GM23338 (cell line): ENCODE results near the gene PARVG. TPM values are rescaled to one million over a fixed set of nuclear protein-coding genes. Genes with fewer than 3 reads are reported as not detected.

Experiments used
- ATAC-seq: fragments of 200-7000 bp; cut with Tn5 transposase; 3 replicates; pipeline ENCODE4 v1.9.1; 2020
- DNase-seq: peaks from one replicate; pipeline ENCODE4 v3.0.0-alpha.2; 2015; ENCODE audit warnings: low spot score
- H2AFZ ChIP-seq: fragments of 200-600 bp; sonication (generic); 2 replicates; pipeline ENCODE4 v1.8.0; 2016; ENCODE audit warnings: antibody characterized with exemption, mild to moderate bottlenecking, moderate library complexity
- H3F3A ChIP-seq: fragments of 200-600 bp; sonication (generic); replicated peaks from 2 replicates; pipeline ENCODE4 v1.8.0; 2017; ENCODE audit warnings: antibody characterized with exemption, mixed run types, low read depth
- H3K27ac ChIP-seq: fragments of 200-600 bp; sonication (generic); 2 replicates; pipeline ENCODE4 v1.6.1; 2016; ENCODE audit warnings: low read depth
- H3K27me3 ChIP-seq: fragments of 200-600 bp; sonication (generic); 2 replicates; pipeline ENCODE4 v1.8.0; 2016; ENCODE audit warnings: mild to moderate bottlenecking, mixed run types, moderate library complexity; ENCODE audit not compliant: insufficient read depth
- H3K36me3 ChIP-seq: fragments of 200-600 bp; sonication (generic); 2 replicates; pipeline ENCODE4 v1.8.0; 2016; ENCODE audit warnings: mild to moderate bottlenecking; ENCODE audit not compliant: insufficient read depth
- H3K4me1 ChIP-seq: fragments of 200-600 bp; sonication (generic); 2 replicates; pipeline ENCODE4 v1.8.0; 2016; ENCODE audit warnings: mild to moderate bottlenecking, moderate library complexity; ENCODE audit not compliant: insufficient read depth
- H3K4me2 ChIP-seq: fragments of 200-600 bp; sonication (generic); 2 replicates; pipeline ENCODE4 v1.7.1; 2017; ENCODE audit warnings: mixed run types
- H3K4me3 ChIP-seq: fragments of 200-600 bp; sonication (generic); 2 replicates; pipeline ENCODE4 v1.6.1; 2016; ENCODE audit warnings: mixed run types
- H3K79me2 ChIP-seq: fragments of 200-600 bp; sonication (generic); replicated peaks from 2 replicates; pipeline ENCODE4 v1.8.0; 2017; ENCODE audit warnings: mild to moderate bottlenecking; ENCODE audit not compliant: insufficient read depth
- H3K9me2 ChIP-seq: fragments of 200-600 bp; sonication (generic); 2 replicates; pipeline ENCODE4 v1.8.0; 2017; ENCODE audit not compliant: insufficient read depth
- H4K20me1 ChIP-seq: fragments of 200-600 bp; sonication (generic); replicated peaks from 2 replicates; pipeline ENCODE4 v1.8.0; 2017; ENCODE audit warnings: mild to moderate bottlenecking; ENCODE audit not compliant: insufficient read depth
- H3K27ac Mint-ChIP-seq: 2 replicates; pipeline ENCODE4 v1.8.0; 2020; ENCODE audit warnings: inconsistent platforms, mild to moderate bottlenecking, moderate library complexity, mixed read lengths
- H3K27me3 Mint-ChIP-seq: 3 replicates; pipeline ENCODE4 v1.8.0; 2022; ENCODE audit warnings: low read depth, mild to moderate bottlenecking, moderate library complexity, mixed read lengths, inconsistent platforms; ENCODE audit not compliant: insufficient read depth, poor library complexity
- H3K36me3 Mint-ChIP-seq: 3 replicates; pipeline ENCODE4 v1.8.0; 2021; ENCODE audit warnings: low read depth, mild to moderate bottlenecking, inconsistent platforms, moderate library complexity, mixed read lengths
- H3K4me1 Mint-ChIP-seq: 3 replicates; pipeline ENCODE4 v1.8.0; 2020; ENCODE audit warnings: mild to moderate bottlenecking, inconsistent platforms, mixed read lengths
- H3K4me3 Mint-ChIP-seq: 3 replicates; pipeline ENCODE4 v1.8.0; 2021; ENCODE audit warnings: moderate library complexity, mild to moderate bottlenecking, inconsistent platforms, mixed read lengths
- H3K9me3 Mint-ChIP-seq: 3 replicates; pipeline ENCODE4 v1.8.0; 2020; ENCODE audit warnings: moderate library complexity, mild to moderate bottlenecking, inconsistent platforms, mixed read lengths
- CREB1 ChIP-seq: fragments of 250-450 bp; sonication (Bioruptor Pico); IDR thresholded peaks from 2 replicates; pipeline ENCODE4 v1.5.0; 2020; ENCODE audit warnings: low read depth, mild to moderate bottlenecking, moderate library complexity
- EZH2 ChIP-seq: fragments of 200-600 bp; sonication (generic); IDR thresholded peaks from one replicate; pipeline ENCODE4 v1.8.0; 2017; ENCODE audit warnings: antibody characterized with exemption, mild to moderate bottlenecking, low read depth; ENCODE audit not compliant: unreplicated experiment
- EZH2phosphoT487 ChIP-seq: fragments of 200-600 bp; sonication (generic); IDR thresholded peaks from one replicate; pipeline ENCODE4 v1.8.1; 2018; ENCODE audit warnings: antibody characterized with exemption; ENCODE audit not compliant: unreplicated experiment
- NANOG ChIP-seq: IDR thresholded peaks from 2 replicates; pipeline ENCODE4 v1.6.1; 2016; ENCODE audit warnings: antibody characterized with exemption, borderline replicate concordance
- POLR2AphosphoS5 ChIP-seq: IDR thresholded peaks from 2 replicates; pipeline ENCODE4 v1.6.1; 2016; ENCODE audit warnings: antibody characterized with exemption, low read depth
- STAT1 ChIP-seq: IDR thresholded peaks from one replicate; pipeline ENCODE4 v1.6.1; 2016; ENCODE audit warnings: antibody characterized with exemption; ENCODE audit not compliant: unreplicated experiment
- ZNF331 ChIP-seq: fragments of 250-450 bp; sonication (Bioruptor Pico); IDR thresholded peaks from 2 replicates; pipeline ENCODE4 v1.5.0; 2020; ENCODE audit warnings: low read depth, mild to moderate bottlenecking, moderate library complexity
- polyA plus RNA-seq: library from polyadenylated mRNA; unstranded; fragments of >200 nt; fragmentation: Nextera tagmentation; extraction: Ambion mirVana; gene quantifications from 2 replicates; pipeline ENCODE4 v1.2.1, GENCODE V29; 2016
- total RNA-seq: library from RNA; depleted of rRNA; stranded (reverse); fragments of >200 nt; shearing (Covaris generic); gene quantifications from 2 replicates; pipeline ENCODE4 v1.2.3, GENCODE V29; 2014
- TF ChIP-seq, protein P1 (sequence below): fragments of 250-450 bp; sonication (Bioruptor Pico); IDR thresholded peaks from 2 replicates; pipeline ENCODE4 v1.5.0; 2020; ENCODE audit warnings: mild to moderate bottlenecking, moderate library complexity

The PARVG gene
- total and polyA plus RNA-seq, 2 experiments from 2014 or later: 0.14 to 0.31 TPM

DNA sequence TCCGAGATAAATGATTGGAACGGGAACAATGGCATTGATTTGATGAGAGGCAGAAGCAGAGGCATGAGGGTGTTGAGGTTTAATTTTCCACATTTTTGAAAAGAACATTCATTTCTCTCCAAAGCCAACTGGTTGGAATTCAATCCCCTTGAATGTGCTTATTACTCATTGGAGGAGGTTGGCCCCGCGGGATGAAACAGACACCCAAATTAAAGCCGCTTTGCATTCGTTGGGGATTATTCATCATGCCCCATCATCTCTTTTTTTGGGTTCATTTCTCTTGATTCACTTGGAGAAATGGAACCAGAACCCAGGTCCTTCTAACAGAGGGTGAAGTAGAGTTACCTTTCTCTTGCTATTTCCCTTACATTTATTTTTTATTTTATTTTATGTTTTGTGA, 47.6 kb upstream of the PARVG start:
- no peak overlapping the region for H2AFZ ChIP-seq
- TF ChIP-seq EZH2phosphoT487 (no peak), POLR2AphosphoS5 (no peak), ZNF331 (CRISPR knock-in tag) (no peak), CREB1 (CRISPR knock-in tag) (no peak)
- H3F3A ChIP-seq: no peaks in the 10 kb centered on the region
- peaks cover 30% of the 10 kb centered on the region for H3K36me3 Mint-ChIP-seq
- no peak overlapping the region for H3K4me3 ChIP-seq
- peaks cover 15% of the 10 kb centered on the region for H3K27me3 Mint-ChIP-seq
- H3K27ac ChIP-seq: no peak overlapping the region
- H3K79me2 ChIP-seq: no peaks in the 10 kb centered on the region
- H3K4me1 ChIP-seq: peaks cover 8% of the 10 kb centered on the region
- H3K4me3 Mint-ChIP-seq: no peak overlapping the region
- ATAC-seq (no peak), DNase-seq (no peak)
- no peaks in the 10 kb centered on the region for H3K27me3 ChIP-seq
- H3K27ac Mint-ChIP-seq: no peak overlapping the region
- H4K20me1 ChIP-seq: no peaks in the 10 kb centered on the region
- H3K4me2 ChIP-seq: no peak overlapping the region
- H3K9me2 ChIP-seq: no peaks in the 10 kb centered on the region
- H3K9me3 Mint-ChIP-seq: peaks cover 31% of the 10 kb centered on the region
- H3K36me3 ChIP-seq: peaks cover 8% of the 10 kb centered on the region; the same call in 1 of the 2 replicates
- peaks cover 20% of the 10 kb centered on the region for H3K4me1 Mint-ChIP-seq

DNA sequence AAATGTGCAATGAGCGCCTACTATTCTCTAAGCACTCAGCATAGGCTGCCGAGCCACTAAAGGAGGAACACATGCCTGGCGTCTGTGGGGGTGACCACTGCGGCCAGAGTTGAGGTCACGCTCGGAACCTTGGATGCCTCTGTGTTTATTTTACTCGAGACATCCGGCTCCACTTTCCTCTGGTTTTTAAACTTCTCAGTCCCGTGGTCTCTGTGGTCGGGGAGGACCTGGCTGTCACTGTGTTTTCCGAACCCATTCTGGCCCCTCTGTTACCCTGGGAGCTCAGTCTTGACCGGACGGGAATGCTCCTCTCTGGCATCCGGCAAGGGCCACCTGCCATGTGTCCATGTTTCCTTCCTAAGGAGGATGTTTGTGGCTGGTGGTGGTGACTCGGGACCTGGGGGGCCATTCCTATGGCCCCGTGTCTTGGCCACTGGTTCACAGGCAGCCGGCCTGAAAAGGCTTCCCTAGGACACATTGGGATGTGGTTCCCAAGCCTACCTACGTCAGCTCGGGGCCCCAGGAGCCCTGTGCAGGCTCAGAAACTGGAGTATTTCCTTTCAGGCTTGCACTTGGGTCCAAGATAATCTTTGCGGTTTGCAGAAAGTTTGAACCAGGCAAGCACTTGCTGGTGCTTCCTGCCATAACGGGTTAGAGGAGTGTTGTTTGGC, 46.7 kb upstream of the PARVG start:
- ATAC-seq: no peak
- Histone ChIP-seq H3K79me2 (no peaks in the 10 kb centered on the region), H3K4me1 (peaks cover 8% of the 10 kb centered on the region), H4K20me1 (no peaks in the 10 kb centered on the region), H2AFZ (no peak overlapping the region), H3K4me2 (no peak overlapping the region), H3K27me3 (no peaks in the 10 kb centered on the region), H3K36me3 (peaks cover 8% of the 10 kb centered on the region; the same call in 1 of the 2 replicates), H3K4me3 (no peak overlapping the region), H3K9me2 (no peaks in the 10 kb centered on the region), H3F3A (no peaks in the 10 kb centered on the region), H3K27ac (no peak overlapping the region)
- no peak overlapping the region for H3K27ac Mint-ChIP-seq
- no peak for DNase-seq
- TF ChIP-seq NANOG (no peak), EZH2 (no peak), STAT1 (no peak), ZNF331 (CRISPR knock-in tag) (no peak), CREB1 (CRISPR knock-in tag) (no peak), POLR2AphosphoS5 (no peak), EZH2phosphoT487 (no peak)
- TF ChIP-seq, protein P1, sequence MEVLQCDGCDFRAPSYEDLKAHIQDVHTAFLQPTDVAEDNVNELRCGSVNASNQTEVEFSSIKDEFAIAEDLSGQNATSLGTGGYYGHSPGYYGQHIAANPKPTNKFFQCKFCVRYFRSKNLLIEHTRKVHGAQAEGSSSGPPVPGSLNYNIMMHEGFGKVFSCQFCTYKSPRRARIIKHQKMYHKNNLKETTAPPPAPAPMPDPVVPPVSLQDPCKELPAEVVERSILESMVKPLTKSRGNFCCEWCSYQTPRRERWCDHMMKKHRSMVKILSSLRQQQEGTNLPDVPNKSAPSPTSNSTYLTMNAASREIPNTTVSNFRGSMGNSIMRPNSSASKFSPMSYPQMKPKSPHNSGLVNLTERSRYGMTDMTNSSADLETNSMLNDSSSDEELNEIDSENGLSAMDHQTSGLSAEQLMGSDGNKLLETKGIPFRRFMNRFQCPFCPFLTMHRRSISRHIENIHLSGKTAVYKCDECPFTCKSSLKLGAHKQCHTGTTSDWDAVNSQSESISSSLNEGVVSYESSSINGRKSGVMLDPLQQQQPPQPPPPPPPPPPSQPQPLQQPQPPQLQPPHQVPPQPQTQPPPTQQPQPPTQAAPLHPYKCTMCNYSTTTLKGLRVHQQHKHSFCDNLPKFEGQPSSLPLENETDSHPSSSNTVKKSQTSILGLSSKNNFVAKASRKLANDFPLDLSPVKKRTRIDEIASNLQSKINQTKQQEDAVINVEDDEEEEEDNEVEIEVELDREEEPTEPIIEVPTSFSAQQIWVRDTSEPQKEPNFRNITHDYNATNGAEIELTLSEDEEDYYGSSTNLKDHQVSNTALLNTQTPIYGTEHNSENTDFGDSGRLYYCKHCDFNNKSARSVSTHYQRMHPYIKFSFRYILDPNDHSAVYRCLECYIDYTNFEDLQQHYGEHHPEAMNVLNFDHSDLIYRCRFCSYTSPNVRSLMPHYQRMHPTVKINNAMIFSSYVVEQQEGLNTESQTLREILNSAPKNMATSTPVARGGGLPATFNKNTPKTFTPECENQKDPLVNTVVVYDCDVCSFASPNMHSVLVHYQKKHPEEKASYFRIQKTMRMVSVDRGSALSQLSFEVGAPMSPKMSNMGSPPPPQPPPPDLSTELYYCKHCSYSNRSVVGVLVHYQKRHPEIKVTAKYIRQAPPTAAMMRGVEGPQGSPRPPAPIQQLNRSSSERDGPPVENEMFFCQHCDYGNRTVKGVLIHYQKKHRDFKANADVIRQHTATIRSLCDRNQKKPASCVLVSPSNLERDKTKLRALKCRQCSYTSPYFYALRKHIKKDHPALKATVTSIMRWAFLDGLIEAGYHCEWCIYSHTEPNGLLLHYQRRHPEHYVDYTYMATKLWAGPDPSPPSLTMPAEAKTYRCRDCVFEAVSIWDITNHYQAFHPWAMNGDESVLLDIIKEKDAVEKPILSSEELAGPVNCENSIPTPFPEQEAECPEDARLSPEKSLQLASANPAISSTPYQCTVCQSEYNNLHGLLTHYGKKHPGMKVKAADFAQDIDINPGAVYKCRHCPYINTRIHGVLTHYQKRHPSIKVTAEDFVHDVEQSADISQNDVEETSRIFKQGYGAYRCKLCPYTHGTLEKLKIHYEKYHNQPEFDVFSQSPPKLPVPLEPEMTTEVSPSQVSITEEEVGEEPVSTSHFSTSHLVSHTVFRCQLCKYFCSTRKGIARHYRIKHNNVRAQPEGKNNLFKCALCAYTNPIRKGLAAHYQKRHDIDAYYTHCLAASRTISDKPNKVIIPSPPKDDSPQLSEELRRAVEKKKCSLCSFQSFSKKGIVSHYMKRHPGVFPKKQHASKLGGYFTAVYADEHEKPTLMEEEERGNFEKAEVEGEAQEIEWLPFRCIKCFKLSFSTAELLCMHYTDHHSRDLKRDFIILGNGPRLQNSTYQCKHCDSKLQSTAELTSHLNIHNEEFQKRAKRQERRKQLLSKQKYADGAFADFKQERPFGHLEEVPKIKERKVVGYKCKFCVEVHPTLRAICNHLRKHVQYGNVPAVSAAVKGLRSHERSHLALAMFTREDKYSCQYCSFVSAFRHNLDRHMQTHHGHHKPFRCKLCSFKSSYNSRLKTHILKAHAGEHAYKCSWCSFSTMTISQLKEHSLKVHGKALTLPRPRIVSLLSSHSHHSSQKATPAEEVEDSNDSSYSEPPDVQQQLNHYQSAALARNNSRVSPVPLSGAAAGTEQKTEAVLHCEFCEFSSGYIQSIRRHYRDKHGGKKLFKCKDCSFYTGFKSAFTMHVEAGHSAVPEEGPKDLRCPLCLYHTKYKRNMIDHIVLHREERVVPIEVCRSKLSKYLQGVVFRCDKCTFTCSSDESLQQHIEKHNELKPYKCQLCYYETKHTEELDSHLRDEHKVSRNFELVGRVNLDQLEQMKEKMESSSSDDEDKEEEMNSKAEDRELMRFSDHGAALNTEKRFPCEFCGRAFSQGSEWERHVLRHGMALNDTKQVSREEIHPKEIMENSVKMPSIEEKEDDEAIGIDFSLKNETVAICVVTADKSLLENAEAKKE: no peak
- no peak overlapping the region for H3K4me3 Mint-ChIP-seq
- H3K4me1 Mint-ChIP-seq: peaks cover 20% of the 10 kb centered on the region
- peaks cover 15% of the 10 kb centered on the region for H3K27me3 Mint-ChIP-seq
- H3K36me3 Mint-ChIP-seq: peaks cover 39% of the 10 kb centered on the region
- peaks cover 32% of the 10 kb centered on the region for H3K9me3 Mint-ChIP-seq
